NCI-H2171 treated with DMSO at 0.1 percent for 48 hours (cell line): Measurements from ENCODE around the gene ST3GAL6.

ENCODE experiments used
- DNase-seq: peaks from one replicate; lab custom pipeline; 2025; lab: John Stamatoyannopoulos, UW

ST3GAL6 gene

GRCh38 chr3:98740324-98740723 lies 22.8 kb upstream of the ST3GAL6 start:
- no peak for DNase-seq

GRCh38 chr3:98741121-98741716 lies 21.9 kb upstream of the ST3GAL6 start:
- DNase-seq: no peak

- DNase-seq: no peak
Observed at GRCh38 chr3:98743071-98743470, 20.1 kb upstream of the ST3GAL6 start.

- no peak for DNase-seq
Observed at GRCh38 chr3:98744283-98744682, 18.9 kb upstream of the ST3GAL6 start.

GRCh38 chr3:98745718-98746117 lies 17.4 kb upstream of the ST3GAL6 start:
- no peak for DNase-seq

- no peak for DNase-seq
Observed at GRCh38 chr3:98746122-98746521, 17.0 kb upstream of the ST3GAL6 start.

- DNase-seq: no peak
Observed at GRCh38 chr3:98746882-98747281, 16.3 kb upstream of the ST3GAL6 start.

GRCh38 chr3:98750276-98750919 lies 12.7 kb upstream of the ST3GAL6 start:
- DNase-seq: no peak

- no peak for DNase-seq
Observed at GRCh38 chr3:98754483-98754882, 8.7 kb upstream of the ST3GAL6 start.

GRCh38 chr3:98755601-98756000 lies 7.5 kb upstream of the ST3GAL6 start:
- no peak for DNase-seq

GRCh38 chr3:98759629-98760028 lies 3.5 kb upstream of the ST3GAL6 start:
- no peak for DNase-seq

GRCh38 chr3:98761643-98762229 lies 1.4 kb upstream of the ST3GAL6 start:
- no peak for DNase-seq

- DNase-seq: no peak
Observed at GRCh38 chr3:98763819-98764418, 779 bp downstream of the ST3GAL6 start.

- DNase-seq: no peak
Observed at GRCh38 chr3:98764472-98764884, 1.3 kb downstream of the ST3GAL6 start.

- DNase-seq: peak; percentile 7
Observed at GRCh38 chr3:98765721-98766120, 2.6 kb downstream of the ST3GAL6 start.

- DNase-seq: no peak
Observed at GRCh38 chr3:98766924-98767323, 3.8 kb downstream of the ST3GAL6 start.

GRCh38 chr3:98768961-98769360 lies 5.8 kb downstream of the ST3GAL6 start:
- DNase-seq: no peak

- DNase-seq: no peak
Observed at GRCh38 chr3:98769448-98769847, 6.3 kb downstream of the ST3GAL6 start.

- DNase-seq: peak; percentile 11
Observed at GRCh38 chr3:98770261-98771039, 7.3 kb downstream of the ST3GAL6 start.

GRCh38 chr3:98772022-98772421 lies 8.9 kb downstream of the ST3GAL6 start:
- DNase-seq: no peak

GRCh38 chr3:98775459-98776139 lies 12.5 kb downstream of the ST3GAL6 start:
- no peak for DNase-seq

GRCh38 chr3:98776140-98776493 lies 13.0 kb downstream of the ST3GAL6 start:
- DNase-seq: no peak
